Esophagus muscularis mucosa (tissue), 4 donors: ENCODE results near the gene HDAC4. TPM values are rescaled to one million over a fixed set of nuclear protein-coding genes. Genes with fewer than 3 reads are reported as not detected.

ENCODE experiments used
- DNase-seq: peaks from one replicate; pipeline ENCODE4 v3.0.0-alpha.2; 2017; ENCODE audit errors: extremely low spot score
- H3K27ac ChIP-seq, 4 donors: fragments of 200-600 bp; sonication (generic); replicated peaks in 1 of 4; 1 replicate in 3 of 4; 2 replicates in 1 of 4; pipeline ENCODE4 v1.5.1; 2016 to 2019; ENCODE audit warnings: mild to moderate bottlenecking in 1 of 4
- H3K27me3 ChIP-seq, 4 donors: fragments of 200-600 bp; sonication (generic); one replicate each; pipeline versions ENCODE4 v1.5.1 to v1.6.0; 2016 to 2019
- H3K36me3 ChIP-seq, 4 donors: fragments of 200-600 bp; sonication (generic); one replicate each; pipeline ENCODE4 v1.5.1; 2016 to 2019
- H3K4me1 ChIP-seq, 4 donors: fragments of 200-600 bp; sonication (generic); one replicate each; pipeline ENCODE4 v1.5.1; 2016 to 2019
- H3K4me3 ChIP-seq, 4 donors: fragments of 200-600 bp; sonication (generic); 1 replicate in 2 of 4; 2 replicates in 2 of 4; pipeline ENCODE4 v1.5.1; 2016 to 2019; ENCODE audit warnings: mild to moderate bottlenecking in 4 of 4, moderate library complexity in 1 of 4
- H3K9me3 ChIP-seq, 4 donors: fragments of 200-600 bp; sonication (generic); 1 replicate in 3 of 4; 2 replicates in 1 of 4; pipeline ENCODE4 v1.5.1; 2016 to 2019
- CTCF ChIP-seq, 3 experiments: fragments of 200-600 bp in 2 of 3; fragments of 450-650 bp in 1 of 3; sonication (generic) in 2 of 3; IDR thresholded peaks; one replicate each; pipeline ENCODE4 v1.5.1; 2017 to 2019; ENCODE audit warnings: antibody characterized with exemption in 3 of 3, mild to moderate bottlenecking in 2 of 3, moderate library complexity in 1 of 3
- EP300 ChIP-seq: sonication (generic); formaldehyde crosslinking; IDR thresholded peaks from one replicate; pipeline ENCODE4 v1.6.1; 2017; ENCODE audit warnings: antibody characterized with exemption
- POLR2A ChIP-seq: fragments of 450-650 bp; IDR thresholded peaks from one replicate; pipeline ENCODE4 v1.6.1; 2017; ENCODE audit warnings: antibody characterized with exemption, moderate library complexity, mild to moderate bottlenecking, low read depth
- POLR2AphosphoS5 ChIP-seq, 2 donors: sonication (generic); formaldehyde crosslinking; IDR thresholded peaks; one replicate each; pipeline ENCODE4 v1.6.1; 2017; ENCODE audit warnings: antibody characterized with exemption in 2 of 2
- WGBS: methylation state at CpG from one replicate; pipeline ENCODE4 v1.1.5; 2018; 5-methylcytosine and 5-hydroxymethylcytosine counted together
- intact Hi-C: fragments of 100-400 bp; cut with DNase I; formaldehyde crosslinking; loops from one replicate; pipeline ENCODE4 v1.15.1; 2023
- total RNA-seq, 4 donors: library from RNA; depleted of rRNA; stranded (reverse); fragments of >200 nt; gene quantifications; one replicate each; pipeline versions ENCODE4 v1.1.0 to v1.2.1, GENCODE V29; 2016

Gene HDAC4
- total RNA-seq, 4 donors from 2014 or later = 59.4 to 119 (median 76.1) TPM

GRCh38 chr2:239363946-239364637 lies 36.7 kb downstream of the HDAC4 start:
- no peaks in the 10 kb centered on the region for H3K9me3 ChIP-seq
- H3K4me3 ChIP-seq = no peak overlapping the region
- intact Hi-C loops = loop anchor here (5.0 kb wide), 1 partner anchor 33 kb away; no protein-coding TSS in a partner anchor
- H3K27ac ChIP-seq = no peak overlapping the region
- no peaks in the 10 kb centered on the region for H3K27me3 ChIP-seq
- WGBS = 84% methylated on average over 21 of the region's 21 CpGs
- no peaks in the 10 kb centered on the region for H3K36me3 ChIP-seq
- TF ChIP-seq EP300 = no peak
- no peak for TF ChIP-seq POLR2A
- TF ChIP-seq POLR2AphosphoS5 (IDR thresholded peaks at IDR 0.05) = peak in 1 of 2 donors; percentile 15
- TF ChIP-seq CTCF (IDR thresholded peaks at IDR 0.05) = peak in 1 of 3 experiments; percentile 5
- DNase-seq = no peak
- H3K4me1 ChIP-seq = peaks cover 20 to 73% (median 48%) of the 10 kb centered on the region in 4 donors

- 80% methylated on average over 1 of the region's 4 CpGs for WGBS
- intact Hi-C loops = loop anchor here (5.0 kb wide), 1 partner anchor 35 kb away; no protein-coding TSS in a partner anchor
- Histone ChIP-seq H3K4me1 (peaks cover 20 to 74% (median 52%) of the 10 kb centered on the region in 4 donors), H3K36me3 (no peaks in the 10 kb centered on the region), H3K27me3 (no peaks in the 10 kb centered on the region), H3K9me3 (no peaks in the 10 kb centered on the region), H3K27ac (peak overlapping the region in 3 of 4 donors; percentile 10 to 36 (median 22)), H3K4me3 (no peak overlapping the region)
- DNase-seq = no peak
- TF ChIP-seq POLR2AphosphoS5 (IDR thresholded peaks at IDR 0.05) = no peak
- TF ChIP-seq POLR2A = no peak
- TF ChIP-seq CTCF (IDR thresholded peaks at IDR 0.05) = no peak
- no peak for TF ChIP-seq EP300
These were observed 38.3 kb downstream of the HDAC4 start for GRCh38 chr2:239362507-239362906.

- no peaks in the 10 kb centered on the region for H3K27me3 ChIP-seq
- intact Hi-C loops = loop anchor here (5.0 kb wide), 1 partner anchor 36 kb away; no protein-coding TSS in a partner anchor
- no peaks in the 10 kb centered on the region for H3K9me3 ChIP-seq
- TF ChIP-seq POLR2A = no peak
- TF ChIP-seq EP300 = no peak
- no peak for TF ChIP-seq POLR2AphosphoS5 (IDR thresholded peaks at IDR 0.05)
- TF ChIP-seq CTCF (IDR thresholded peaks at IDR 0.05) = peak in 2 of 3 experiments; percentile 43 to 48
- WGBS = 85% methylated on average over 3 of the region's 3 CpGs
- peak overlapping the region in 2 of 4 donors; percentile 10 to 24 for H3K27ac ChIP-seq
- no peak for DNase-seq
- no peaks in the 10 kb centered on the region for H3K36me3 ChIP-seq
- peaks cover 20 to 80% (median 58%) of the 10 kb centered on the region in 4 donors for H3K4me1 ChIP-seq
- H3K4me3 ChIP-seq = no peak overlapping the region
These were observed 39.5 kb downstream of the HDAC4 start for GRCh38 chr2:239361311-239361642.

GRCh38 chr2:239360421-239361310 lies 40.2 kb downstream of the HDAC4 start:
- DNase-seq = no peak
- H3K9me3 ChIP-seq = no peaks in the 10 kb centered on the region
- no peaks in the 10 kb centered on the region for H3K27me3 ChIP-seq
- intact Hi-C loops = loop anchor here (5.0 kb wide), 1 partner anchor 37 kb away; no protein-coding TSS in a partner anchor
- WGBS = 89% methylated on average over 17 of the region's 19 CpGs
- peak overlapping the region in 2 of 4 donors; percentile 24 to 45 for H3K27ac ChIP-seq
- H3K36me3 ChIP-seq = no peaks in the 10 kb centered on the region
- TF ChIP-seq POLR2AphosphoS5 (IDR thresholded peaks at IDR 0.05) (no peak), EP300 (no peak), POLR2A (no peak), CTCF (IDR thresholded peaks at IDR 0.05) (no peak)
- H3K4me3 ChIP-seq = no peak overlapping the region
- H3K4me1 ChIP-seq = peaks cover 24 to 80% (median 64%) of the 10 kb centered on the region in 4 donors
